GM12875 (cell line): Measurements from ENCODE around the gene COX10.
A peak's percentile ranks its signal among the peaks of the same experiment; 100 is the strongest.
"Not testable (repeated sequence)": the region's sequence is repeated elsewhere in the genome, so short reads cannot be mapped to it uniquely, and the experiment has no call there.

Experiments
- H3K4me3 ChIP-seq: one replicate; pipeline ENCODE4 v1.5.1; 2011; ENCODE audit warnings: low read depth, low read length, control low read depth
- TF ChIP-seq, protein P1 (sequence below): IDR thresholded peaks from 2 replicates; pipeline ENCODE4 v1.5.1; 2011; ENCODE audit warnings: low read depth, mild to moderate bottlenecking, control low read depth, inconsistent platforms, low read length, moderate library complexity, borderline replicate concordance; ENCODE audit not compliant: insufficient read depth

Gene COX10

GRCh38 chr17:14169287-14169686 lies 100.0 kb downstream of the COX10 start:
- H3K4me3 ChIP-seq = no peak overlapping the region
- TF ChIP-seq, protein P1, sequence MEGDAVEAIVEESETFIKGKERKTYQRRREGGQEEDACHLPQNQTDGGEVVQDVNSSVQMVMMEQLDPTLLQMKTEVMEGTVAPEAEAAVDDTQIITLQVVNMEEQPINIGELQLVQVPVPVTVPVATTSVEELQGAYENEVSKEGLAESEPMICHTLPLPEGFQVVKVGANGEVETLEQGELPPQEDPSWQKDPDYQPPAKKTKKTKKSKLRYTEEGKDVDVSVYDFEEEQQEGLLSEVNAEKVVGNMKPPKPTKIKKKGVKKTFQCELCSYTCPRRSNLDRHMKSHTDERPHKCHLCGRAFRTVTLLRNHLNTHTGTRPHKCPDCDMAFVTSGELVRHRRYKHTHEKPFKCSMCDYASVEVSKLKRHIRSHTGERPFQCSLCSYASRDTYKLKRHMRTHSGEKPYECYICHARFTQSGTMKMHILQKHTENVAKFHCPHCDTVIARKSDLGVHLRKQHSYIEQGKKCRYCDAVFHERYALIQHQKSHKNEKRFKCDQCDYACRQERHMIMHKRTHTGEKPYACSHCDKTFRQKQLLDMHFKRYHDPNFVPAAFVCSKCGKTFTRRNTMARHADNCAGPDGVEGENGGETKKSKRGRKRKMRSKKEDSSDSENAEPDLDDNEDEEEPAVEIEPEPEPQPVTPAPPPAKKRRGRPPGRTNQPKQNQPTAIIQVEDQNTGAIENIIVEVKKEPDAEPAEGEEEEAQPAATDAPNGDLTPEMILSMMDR = no peak

GRCh38 chr17:14169901-14170300 lies 100.6 kb downstream of the COX10 start:
- TF ChIP-seq, protein P1 = no peak
- H3K4me3 ChIP-seq = no peak overlapping the region

- H3K4me3 ChIP-seq = not testable (repeated sequence)
Observed at GRCh38 chr17:14176989-14177388, 107.7 kb downstream of the COX10 start.

GRCh38 chr17:14177801-14178200 lies 108.5 kb downstream of the COX10 start:
- H3K4me3 ChIP-seq = not testable (repeated sequence)

DNA sequence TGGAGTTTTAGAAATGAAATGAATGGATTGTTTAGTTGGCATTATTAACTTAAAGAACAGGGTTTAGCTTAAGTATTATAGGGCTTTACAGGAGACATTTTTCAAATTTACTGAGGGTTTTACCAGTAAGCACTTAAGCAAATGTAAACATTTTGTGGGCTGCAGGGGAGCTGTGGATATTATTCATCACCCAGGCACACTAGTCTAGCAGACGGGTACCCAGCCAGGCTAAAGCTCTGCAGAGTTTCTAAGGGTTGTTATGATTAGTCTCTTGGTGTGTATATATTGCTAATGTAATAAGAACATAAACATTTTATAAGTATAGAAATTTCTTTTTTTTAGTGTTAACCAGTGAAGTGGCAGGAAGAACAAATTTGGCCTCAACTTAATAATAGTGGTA lies 110.6 kb downstream of the COX10 start:
- H3K4me3 ChIP-seq = not testable (repeated sequence)

DNA sequence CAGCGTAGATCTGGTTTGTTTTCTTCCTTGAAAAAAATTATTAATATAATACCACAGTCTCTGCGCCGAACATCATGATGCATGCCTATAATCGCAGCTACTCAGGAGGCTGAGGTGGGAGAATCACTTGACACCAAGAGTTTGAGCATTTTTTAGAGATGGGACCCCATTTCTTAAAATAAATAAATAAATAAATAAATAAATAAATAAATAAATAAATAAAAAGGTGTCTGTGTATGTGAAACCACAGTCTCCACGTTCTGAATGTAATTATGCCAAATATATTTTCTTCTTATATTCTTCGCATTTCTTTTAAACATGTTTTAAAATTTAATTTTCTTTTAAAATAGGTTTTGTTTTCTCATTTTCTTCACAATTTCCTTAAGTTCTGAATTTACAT lies 112.8 kb downstream of the COX10 start:
- not testable (repeated sequence) for H3K4me3 ChIP-seq

DNA sequence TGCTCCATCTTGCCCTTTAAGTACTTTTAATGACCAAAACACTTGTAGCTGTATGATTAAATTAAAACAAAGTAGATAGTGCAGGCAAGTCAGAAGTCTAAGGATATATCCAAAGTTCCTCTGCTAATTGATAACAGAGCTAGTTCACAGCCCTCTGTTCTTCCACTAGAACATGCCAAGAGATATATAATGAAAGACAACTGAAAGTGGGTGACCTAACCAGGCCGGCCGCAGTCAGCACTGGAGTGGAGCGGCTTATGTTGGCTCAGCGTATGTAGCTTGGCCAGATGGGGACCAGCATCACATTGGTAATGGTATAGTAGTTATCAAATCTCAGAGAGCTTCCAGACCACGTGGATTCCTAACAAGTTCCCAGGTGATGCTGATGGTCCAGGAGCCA lies 115.2 kb downstream of the COX10 start:
- H3K4me3 ChIP-seq = not testable (repeated sequence)

- H3K4me3 ChIP-seq = not testable (repeated sequence)
Observed at GRCh38 chr17:14186443-14186842, 117.1 kb downstream of the COX10 start.

GRCh38 chr17:14190774-14191173 lies 121.5 kb downstream of the COX10 start:
- not testable (repeated sequence) for H3K4me3 ChIP-seq

DNA sequence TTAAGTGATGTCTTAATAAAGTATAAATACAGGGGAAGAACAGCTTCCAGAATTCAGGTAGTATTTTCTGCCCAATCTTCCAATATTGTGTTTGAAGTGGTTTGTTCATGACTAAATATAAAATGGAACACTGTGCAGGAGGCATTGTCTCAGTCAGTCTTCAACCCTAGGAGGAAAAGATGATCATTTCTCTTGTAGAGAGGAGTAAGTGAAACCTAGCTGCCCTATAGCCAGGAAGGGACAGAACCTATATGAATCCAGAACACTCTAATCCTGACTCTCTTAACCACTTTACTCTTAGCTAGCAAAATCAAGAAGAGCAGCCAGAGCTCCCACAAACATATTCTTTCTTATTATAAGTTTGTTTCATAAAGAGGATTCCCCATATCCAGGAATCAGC lies 122.2 kb downstream of the COX10 start:
- H3K4me3 ChIP-seq = not testable (repeated sequence)

DNA sequence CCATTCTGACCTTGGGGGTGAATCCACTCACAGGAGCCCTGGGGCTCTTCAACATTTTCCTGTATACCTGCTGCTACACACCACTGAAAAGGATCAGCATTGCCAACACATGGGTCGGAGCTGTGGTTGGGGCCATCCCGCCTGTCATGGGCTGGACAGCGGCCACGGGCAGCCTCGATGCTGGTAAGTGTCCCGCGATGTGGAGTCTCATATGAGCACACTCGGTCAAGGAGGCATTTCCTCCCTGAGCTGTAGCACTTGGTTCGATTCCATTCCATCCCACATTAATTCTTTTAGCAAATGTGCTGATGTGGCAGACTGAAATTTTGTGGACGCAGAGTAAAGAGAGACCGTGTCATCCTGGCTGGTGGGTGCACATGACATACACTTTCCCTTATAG lies 122.7 kb downstream of the COX10 start:
- not testable (repeated sequence) for H3K4me3 ChIP-seq

DNA sequence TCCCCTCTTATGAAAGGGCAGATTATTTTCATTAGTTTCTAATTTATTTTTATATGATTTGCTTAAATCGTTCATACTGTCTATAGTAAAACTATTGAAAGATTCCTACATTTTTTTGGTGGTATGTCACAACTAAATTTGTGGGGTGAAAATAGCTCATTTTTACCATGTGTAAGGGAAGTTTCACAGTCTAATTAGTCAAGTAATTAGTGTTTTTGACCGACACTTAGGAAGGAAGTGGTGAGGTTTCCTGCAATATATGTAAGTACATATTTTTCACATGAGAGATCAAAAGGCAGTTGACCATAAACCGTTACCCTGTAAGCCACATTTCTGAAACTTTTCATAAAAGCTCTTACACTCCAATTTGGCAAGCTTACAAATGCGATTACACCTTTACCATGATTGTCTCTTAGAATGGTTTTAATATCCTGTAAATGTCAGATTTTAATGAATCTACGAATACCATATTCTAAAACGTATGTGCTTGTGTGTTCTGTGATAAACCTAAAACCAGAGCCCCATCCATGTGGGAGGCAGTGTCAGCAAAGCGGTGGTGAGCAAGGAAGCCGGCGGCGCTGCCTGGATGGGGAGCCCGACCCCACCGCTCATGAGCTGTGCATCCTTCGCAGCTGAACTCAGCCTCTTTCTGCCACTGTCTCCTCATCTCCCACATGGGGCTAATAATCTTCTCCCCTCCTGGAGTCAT lies 123.5 kb downstream of the COX10 start:
- H3K4me3 ChIP-seq = not testable (repeated sequence)

- H3K4me3 ChIP-seq = no peak overlapping the region
- TF ChIP-seq, protein P1 = peak; percentile 54; the same call in 1 of the 2 replicates
Observed at GRCh38 chr17:14196377-14196997, 127.2 kb downstream of the COX10 start.
